NB4 (cell line): ENCODE results near the gene MAD1L1.

Experiments
- CTCF ChIP-seq: IDR thresholded peaks from one replicate; pipeline ENCODE4 v1.5.1; 2012; ENCODE audit warnings: low read depth, low read length
- MYC ChIP-seq: IDR thresholded peaks from 2 replicates; pipeline ENCODE4 v1.6.1; 2011; ENCODE audit warnings: low read depth, low read length
- POLR2A ChIP-seq: IDR thresholded peaks from 2 replicates; pipeline ENCODE4 v1.6.1; 2011; ENCODE audit warnings: mild to moderate bottlenecking; ENCODE audit not compliant: insufficient read length; ENCODE audit errors: extremely low read depth

GRCh38 chr7:2213551-2214215, 19.1 kb downstream of the MAD1L1 start:
- TF ChIP-seq CTCF = no peak
- TF ChIP-seq MYC = no peak
- no peak for TF ChIP-seq POLR2A
